ENCODE measurements around the gene ELOVL6. TPM values are rescaled to one million over a fixed set of nuclear protein-coding genes. Genes with fewer than 3 reads are reported as not detected.

ELOVL6 gene
- polyA plus RNA-seq, 1 donor from 2014 or later: 21.3 TPM

DNA sequence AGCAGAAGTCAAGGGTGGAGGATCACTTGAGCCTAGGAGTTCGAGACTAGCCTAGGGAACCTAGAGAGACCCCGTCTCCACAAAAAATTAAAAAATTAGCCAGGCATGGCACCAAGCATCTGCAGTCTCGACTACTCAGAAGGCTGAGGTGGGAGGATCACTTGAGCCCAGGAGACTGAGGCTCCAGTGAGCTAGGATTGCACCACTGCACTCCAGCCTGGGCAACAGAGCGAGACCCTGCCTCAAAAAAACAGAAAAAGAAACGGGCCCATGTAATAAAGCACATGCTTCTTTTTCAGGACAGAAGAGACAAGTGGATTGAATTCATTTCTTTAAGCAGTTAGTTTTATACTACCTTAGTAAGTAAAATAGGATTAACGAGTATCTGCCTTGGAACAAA is 42.0 kb downstream of the ELOVL6 start:
- H3K27me3 ChIP-seq (ENCODE audit: insufficient read depth, low read depth, low read length): no peaks in the 10 kb centered on the region
- no peak for TF ChIP-seq TAF1 (IDR thresholded peaks at IDR 0.05; ENCODE audit: low read depth)
- TF ChIP-seq EP300 (conservative IDR thresholded peaks at IDR 0.05; ENCODE audit: poor library complexity, severe bottlenecking): no peak
- no peak for TF ChIP-seq SMC3 (conservative IDR thresholded peaks at IDR 0.05; ENCODE audit: poor library complexity)
- TF ChIP-seq, protein P1, sequence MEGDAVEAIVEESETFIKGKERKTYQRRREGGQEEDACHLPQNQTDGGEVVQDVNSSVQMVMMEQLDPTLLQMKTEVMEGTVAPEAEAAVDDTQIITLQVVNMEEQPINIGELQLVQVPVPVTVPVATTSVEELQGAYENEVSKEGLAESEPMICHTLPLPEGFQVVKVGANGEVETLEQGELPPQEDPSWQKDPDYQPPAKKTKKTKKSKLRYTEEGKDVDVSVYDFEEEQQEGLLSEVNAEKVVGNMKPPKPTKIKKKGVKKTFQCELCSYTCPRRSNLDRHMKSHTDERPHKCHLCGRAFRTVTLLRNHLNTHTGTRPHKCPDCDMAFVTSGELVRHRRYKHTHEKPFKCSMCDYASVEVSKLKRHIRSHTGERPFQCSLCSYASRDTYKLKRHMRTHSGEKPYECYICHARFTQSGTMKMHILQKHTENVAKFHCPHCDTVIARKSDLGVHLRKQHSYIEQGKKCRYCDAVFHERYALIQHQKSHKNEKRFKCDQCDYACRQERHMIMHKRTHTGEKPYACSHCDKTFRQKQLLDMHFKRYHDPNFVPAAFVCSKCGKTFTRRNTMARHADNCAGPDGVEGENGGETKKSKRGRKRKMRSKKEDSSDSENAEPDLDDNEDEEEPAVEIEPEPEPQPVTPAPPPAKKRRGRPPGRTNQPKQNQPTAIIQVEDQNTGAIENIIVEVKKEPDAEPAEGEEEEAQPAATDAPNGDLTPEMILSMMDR (IDR thresholded peaks at IDR 0.05; ENCODE audit: poor library complexity, severe bottlenecking): no peak
- TF ChIP-seq, protein P2, sequence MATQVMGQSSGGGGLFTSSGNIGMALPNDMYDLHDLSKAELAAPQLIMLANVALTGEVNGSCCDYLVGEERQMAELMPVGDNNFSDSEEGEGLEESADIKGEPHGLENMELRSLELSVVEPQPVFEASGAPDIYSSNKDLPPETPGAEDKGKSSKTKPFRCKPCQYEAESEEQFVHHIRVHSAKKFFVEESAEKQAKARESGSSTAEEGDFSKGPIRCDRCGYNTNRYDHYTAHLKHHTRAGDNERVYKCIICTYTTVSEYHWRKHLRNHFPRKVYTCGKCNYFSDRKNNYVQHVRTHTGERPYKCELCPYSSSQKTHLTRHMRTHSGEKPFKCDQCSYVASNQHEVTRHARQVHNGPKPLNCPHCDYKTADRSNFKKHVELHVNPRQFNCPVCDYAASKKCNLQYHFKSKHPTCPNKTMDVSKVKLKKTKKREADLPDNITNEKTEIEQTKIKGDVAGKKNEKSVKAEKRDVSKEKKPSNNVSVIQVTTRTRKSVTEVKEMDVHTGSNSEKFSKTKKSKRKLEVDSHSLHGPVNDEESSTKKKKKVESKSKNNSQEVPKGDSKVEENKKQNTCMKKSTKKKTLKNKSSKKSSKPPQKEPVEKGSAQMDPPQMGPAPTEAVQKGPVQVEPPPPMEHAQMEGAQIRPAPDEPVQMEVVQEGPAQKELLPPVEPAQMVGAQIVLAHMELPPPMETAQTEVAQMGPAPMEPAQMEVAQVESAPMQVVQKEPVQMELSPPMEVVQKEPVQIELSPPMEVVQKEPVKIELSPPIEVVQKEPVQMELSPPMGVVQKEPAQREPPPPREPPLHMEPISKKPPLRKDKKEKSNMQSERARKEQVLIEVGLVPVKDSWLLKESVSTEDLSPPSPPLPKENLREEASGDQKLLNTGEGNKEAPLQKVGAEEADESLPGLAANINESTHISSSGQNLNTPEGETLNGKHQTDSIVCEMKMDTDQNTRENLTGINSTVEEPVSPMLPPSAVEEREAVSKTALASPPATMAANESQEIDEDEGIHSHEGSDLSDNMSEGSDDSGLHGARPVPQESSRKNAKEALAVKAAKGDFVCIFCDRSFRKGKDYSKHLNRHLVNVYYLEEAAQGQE (IDR thresholded peaks at IDR 0.05; ENCODE audit: borderline replicate concordance): no peak
- no peak for TF ChIP-seq RAD21 (conservative IDR thresholded peaks at IDR 0.05)
- TF ChIP-seq MXI1 (conservative IDR thresholded peaks at IDR 0.05; ENCODE audit: poor library complexity, severe bottlenecking): no peak
- TF ChIP-seq POLR2AphosphoS5 (IDR thresholded peaks at IDR 0.05): no peak
- TF ChIP-seq EZH2 (IDR thresholded peaks at IDR 0.05; ENCODE audit: borderline replicate concordance, insufficient read depth, low read length, poor library complexity, severe bottlenecking): no peak
- H3K9me2 ChIP-seq (ENCODE audit: insufficient read depth, low read length): no peaks in the 10 kb centered on the region
- no peak overlapping the region for H3K9ac ChIP-seq (ENCODE audit: low read length)
- no peaks in the 10 kb centered on the region for H3K36me3 ChIP-seq (ENCODE audit: insufficient read depth, low read length)
- no peaks in the 10 kb centered on the region for H3K9me3 ChIP-seq (ENCODE audit: low read length)
- no peak overlapping the region for H3K4me3 ChIP-seq (ENCODE audit: low read length)
- no peak overlapping the region for H3K4me2 ChIP-seq (ENCODE audit: low read length)
- H3F3A ChIP-seq (ENCODE audit: insufficient read depth, low read length, poor library complexity, severe bottlenecking): no peaks in the 10 kb centered on the region
- no peaks in the 10 kb centered on the region for H4K20me1 ChIP-seq (ENCODE audit: insufficient read depth)
- H3K79me2 ChIP-seq (replicated peaks; ENCODE audit: insufficient read depth, low read length): peaks cover 52% of the 10 kb centered on the region
- H2AFZ ChIP-seq (ENCODE audit: low read depth, low read length): no peak overlapping the region
- peak overlapping the region; percentile 67 for H3K27ac ChIP-seq (ENCODE audit: low read length)

DNA sequence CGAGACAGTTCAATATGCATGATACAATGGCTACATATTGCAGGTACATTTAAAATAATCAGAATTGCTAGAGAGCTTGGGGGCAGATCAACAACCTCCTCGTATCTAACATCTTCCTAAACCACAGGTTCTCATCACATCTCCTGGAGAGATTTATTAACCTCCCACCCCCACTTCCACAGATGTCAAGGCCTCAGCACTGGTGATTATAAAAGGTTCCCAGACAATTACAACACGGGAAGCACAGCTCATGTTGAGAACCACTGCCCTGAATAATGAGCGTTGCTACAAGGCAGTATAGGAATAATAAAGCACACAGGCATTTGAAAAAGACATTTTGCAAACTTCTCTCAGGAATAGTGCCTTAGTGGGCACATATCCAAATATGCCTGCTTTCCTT is 42.8 kb downstream of the ELOVL6 start:
- H3K27ac ChIP-seq (ENCODE audit: low read length): peak overlapping the region; percentile 67

More for the DNA sequence above, 42.8 kb downstream of the ELOVL6 start:
- no peaks in the 10 kb centered on the region for H3K9me2 ChIP-seq (ENCODE audit: insufficient read depth, low read length)
- H2AFZ ChIP-seq (ENCODE audit: low read depth, low read length): peak overlapping the region; percentile 17
- no peaks in the 10 kb centered on the region for H3K9me3 ChIP-seq (ENCODE audit: low read length)
- H3K36me3 ChIP-seq (ENCODE audit: insufficient read depth, low read length): no peaks in the 10 kb centered on the region
- no peaks in the 10 kb centered on the region for H3K27me3 ChIP-seq (ENCODE audit: insufficient read depth, low read depth, low read length)
- no peaks in the 10 kb centered on the region for H4K20me1 ChIP-seq (ENCODE audit: insufficient read depth)
- H3K79me2 ChIP-seq (replicated peaks; ENCODE audit: insufficient read depth, low read length): peaks cover 60% of the 10 kb centered on the region
- H3K4me3 ChIP-seq (ENCODE audit: low read length): peak overlapping the region; percentile 49
- H3K4me2 ChIP-seq (ENCODE audit: low read length): peak overlapping the region; percentile 7
- peak overlapping the region; percentile 22 for H3K9ac ChIP-seq (ENCODE audit: low read length)
- TF ChIP-seq POLR2AphosphoS5 (IDR thresholded peaks at IDR 0.05) (no peak), RAD21 (conservative IDR thresholded peaks at IDR 0.05) (no peak), EP300 (conservative IDR thresholded peaks at IDR 0.05; ENCODE audit: poor library complexity, severe bottlenecking) (no peak), MXI1 (conservative IDR thresholded peaks at IDR 0.05; ENCODE audit: poor library complexity, severe bottlenecking) (no peak), TAF1 (IDR thresholded peaks at IDR 0.05; ENCODE audit: low read depth) (no peak), EZH2 (IDR thresholded peaks at IDR 0.05; ENCODE audit: borderline replicate concordance, insufficient read depth, low read length, poor library complexity, severe bottlenecking) (no peak), SMC3 (conservative IDR thresholded peaks at IDR 0.05; ENCODE audit: poor library complexity) (no peak)
- TF ChIP-seq, protein P2 (IDR thresholded peaks at IDR 0.05; ENCODE audit: borderline replicate concordance): no peak
- TF ChIP-seq, protein P1 (IDR thresholded peaks at IDR 0.05; ENCODE audit: poor library complexity, severe bottlenecking): no peak
- no peaks in the 10 kb centered on the region for H3F3A ChIP-seq (ENCODE audit: insufficient read depth, low read length, poor library complexity, severe bottlenecking)
